Measurements from ENCODE around the gene LDLRAD4.

Gene LDLRAD4

DNA sequence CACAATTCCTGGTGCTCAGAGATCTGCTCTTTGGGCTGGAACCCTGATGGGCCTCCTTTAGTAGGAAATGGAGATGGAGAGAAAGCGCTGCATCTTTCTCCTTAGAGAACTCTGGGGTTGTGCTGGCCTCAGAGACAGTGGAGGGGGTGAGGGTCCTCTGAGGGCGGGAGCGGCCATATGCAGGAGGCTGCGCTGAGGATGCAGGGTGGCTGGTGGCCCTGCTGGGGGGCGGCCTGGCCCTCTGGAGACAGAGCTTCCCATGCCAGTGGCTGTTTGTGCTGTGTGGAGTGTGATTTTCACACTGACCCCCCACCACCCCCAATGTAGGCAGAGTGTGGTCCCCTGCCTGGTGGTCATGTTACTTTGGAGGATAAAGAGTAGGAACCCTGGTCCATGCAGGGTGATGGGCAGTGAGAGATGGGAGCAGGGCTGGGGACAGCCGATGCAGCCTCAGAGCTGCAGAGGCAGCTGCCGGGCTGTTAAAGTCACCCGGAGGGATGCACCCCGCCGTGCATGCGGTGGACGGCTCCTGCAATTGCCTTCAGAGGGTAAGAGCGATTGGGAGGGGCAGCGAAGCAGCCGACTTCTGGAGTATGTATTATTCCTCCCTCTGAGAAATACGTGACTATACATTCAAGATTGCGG is 313.2 kb downstream of the LDLRAD4 start:
- DNase-seq (ENCODE audit: low spot score), result no peak
- TF ChIP-seq, protein P1, sequence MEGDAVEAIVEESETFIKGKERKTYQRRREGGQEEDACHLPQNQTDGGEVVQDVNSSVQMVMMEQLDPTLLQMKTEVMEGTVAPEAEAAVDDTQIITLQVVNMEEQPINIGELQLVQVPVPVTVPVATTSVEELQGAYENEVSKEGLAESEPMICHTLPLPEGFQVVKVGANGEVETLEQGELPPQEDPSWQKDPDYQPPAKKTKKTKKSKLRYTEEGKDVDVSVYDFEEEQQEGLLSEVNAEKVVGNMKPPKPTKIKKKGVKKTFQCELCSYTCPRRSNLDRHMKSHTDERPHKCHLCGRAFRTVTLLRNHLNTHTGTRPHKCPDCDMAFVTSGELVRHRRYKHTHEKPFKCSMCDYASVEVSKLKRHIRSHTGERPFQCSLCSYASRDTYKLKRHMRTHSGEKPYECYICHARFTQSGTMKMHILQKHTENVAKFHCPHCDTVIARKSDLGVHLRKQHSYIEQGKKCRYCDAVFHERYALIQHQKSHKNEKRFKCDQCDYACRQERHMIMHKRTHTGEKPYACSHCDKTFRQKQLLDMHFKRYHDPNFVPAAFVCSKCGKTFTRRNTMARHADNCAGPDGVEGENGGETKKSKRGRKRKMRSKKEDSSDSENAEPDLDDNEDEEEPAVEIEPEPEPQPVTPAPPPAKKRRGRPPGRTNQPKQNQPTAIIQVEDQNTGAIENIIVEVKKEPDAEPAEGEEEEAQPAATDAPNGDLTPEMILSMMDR (IDR thresholded peaks at IDR 0.05; ENCODE audit: extremely low read depth, missing control alignments), result no peak

DNA sequence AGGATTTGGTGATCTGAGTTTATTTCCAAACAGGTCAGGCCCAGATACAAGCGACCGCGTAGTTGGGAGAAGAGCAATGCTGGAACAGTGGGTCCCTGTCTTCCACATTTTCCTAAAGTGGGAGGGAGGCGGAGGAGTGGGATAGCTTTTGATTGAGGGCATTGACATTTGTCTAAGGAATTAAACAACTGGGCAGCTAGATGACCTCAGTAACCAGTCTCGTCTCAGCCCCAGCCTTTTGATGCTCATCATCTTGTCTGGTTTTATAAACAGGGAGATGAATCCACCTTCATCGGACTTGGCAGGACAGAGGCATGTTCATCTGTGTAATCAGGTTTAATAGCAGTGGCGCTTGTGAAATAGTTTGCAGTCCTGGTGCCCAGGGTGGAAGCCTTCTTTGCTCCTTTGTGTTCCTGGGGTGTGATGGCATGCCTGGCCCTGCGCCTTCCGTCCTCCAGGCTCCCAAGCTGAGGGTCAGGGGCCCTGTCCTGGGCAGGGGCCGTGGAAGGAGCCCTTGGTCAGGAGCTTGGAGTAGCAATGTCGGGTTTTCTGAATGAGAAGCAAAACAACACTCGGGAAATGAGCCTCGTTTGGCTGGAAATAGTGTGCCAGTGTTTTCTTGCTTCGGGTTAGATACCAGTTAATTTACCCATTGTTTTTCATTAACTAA is 314.0 kb downstream of the LDLRAD4 start:
- TF ChIP-seq, protein P1 (IDR thresholded peaks at IDR 0.05; ENCODE audit: extremely low read depth, missing control alignments), result no peak
- no peak for DNase-seq (ENCODE audit: low spot score)

DNA sequence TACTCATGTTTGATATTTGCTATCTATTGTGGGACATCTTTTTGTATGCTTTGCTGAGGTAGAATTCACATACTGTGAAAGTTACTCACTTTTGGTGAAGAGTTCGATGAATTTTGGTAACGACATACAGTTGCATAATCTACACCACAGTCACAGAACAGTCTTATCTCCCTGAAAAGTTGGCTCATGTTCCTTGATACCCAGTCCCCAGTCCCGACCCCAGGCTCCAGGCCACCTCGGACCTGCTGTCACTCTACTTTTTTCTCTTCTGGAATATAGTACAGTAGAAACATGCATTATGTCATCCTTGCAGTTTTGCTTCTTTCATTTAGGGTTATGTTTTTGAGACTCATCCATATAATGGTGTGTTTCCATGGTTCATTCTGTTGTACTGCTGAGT is 316.1 kb downstream of the LDLRAD4 start:
- TF ChIP-seq, protein P1 (IDR thresholded peaks at IDR 0.05; ENCODE audit: extremely low read depth, missing control alignments), result no peak

DNA sequence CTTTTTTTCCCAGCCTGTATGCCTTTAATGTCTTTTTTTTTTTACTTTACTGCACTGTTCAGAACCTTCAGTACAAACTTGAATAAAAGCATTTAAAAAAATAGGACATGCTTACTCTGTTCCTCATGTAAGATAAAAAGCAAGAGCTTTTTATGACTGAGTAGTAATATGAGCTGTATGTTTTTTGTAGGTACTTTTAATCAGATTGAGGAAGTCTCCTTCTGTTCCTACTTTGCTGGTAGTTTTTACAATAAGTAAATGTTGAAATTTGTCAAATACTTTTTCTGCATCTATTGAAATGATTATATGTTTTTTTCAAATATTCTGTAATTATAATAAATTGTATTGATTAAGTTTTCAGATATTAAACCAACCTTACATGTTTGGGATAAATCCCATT is 318.0 kb downstream of the LDLRAD4 start:
- TF ChIP-seq, protein P1 (IDR thresholded peaks at IDR 0.05; ENCODE audit: extremely low read depth, missing control alignments), result no peak
- no peak for DNase-seq (ENCODE audit: low spot score)

More for the DNA sequence above, 316.1 kb downstream of the LDLRAD4 start:
- no peak for DNase-seq (ENCODE audit: low spot score)

DNA sequence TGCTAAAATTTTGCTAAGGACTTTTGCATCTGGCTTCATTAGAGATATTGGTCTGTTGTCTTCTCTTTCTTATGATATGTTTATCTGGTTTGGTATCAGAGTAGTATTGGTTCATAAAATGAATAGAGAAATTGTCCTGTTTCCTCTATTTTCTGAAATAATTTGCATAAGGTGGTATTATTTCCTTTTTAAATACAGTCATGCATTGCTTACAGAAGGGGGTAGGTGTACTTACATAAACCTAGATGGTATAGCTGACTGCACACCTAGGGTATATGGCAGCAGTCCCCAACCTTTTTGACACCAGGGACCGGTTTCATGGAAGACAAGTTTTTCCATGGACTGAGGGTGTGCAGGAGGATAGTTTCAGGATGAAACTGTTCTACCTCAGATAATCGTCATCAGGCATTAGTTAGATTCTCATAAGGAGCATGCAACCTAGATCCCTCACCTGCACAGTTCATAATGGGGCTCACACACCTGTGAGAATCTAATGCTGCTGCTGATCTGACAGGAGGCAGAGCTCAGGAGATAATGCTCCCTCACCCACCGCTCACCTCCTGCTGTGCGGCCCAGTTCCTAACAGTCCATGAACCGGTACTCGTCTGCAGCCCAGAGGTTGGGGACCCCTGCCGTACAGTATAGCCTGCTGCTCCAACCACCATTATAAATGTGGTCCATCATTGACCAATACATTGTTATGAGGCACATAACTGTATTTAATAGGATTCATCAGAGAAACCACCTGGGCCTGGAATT is 318.6 kb downstream of the LDLRAD4 start:
- TF ChIP-seq, protein P1 (IDR thresholded peaks at IDR 0.05; ENCODE audit: extremely low read depth, missing control alignments), result no peak
- no peak for DNase-seq (ENCODE audit: low spot score)

DNA sequence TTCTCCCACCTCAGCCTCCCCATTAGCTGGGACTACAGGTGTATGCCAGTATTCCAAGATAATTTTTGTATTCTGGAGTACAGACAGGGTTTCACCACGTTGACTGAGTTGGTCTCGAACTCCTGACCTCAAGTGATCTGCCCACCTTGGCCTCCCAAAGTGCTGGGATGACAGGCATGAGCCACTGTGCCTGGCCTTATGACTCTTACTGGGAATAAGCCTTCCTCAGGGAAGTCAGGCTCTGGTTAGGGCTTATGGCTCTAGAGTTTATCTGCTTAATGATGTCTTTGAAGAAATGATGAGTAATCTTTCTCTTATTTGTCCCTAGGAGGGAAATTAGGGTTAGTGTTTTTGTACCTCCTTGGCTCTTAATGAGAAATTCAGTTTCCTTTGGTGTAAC is 320.1 kb downstream of the LDLRAD4 start:
- TF ChIP-seq, protein P1 (IDR thresholded peaks at IDR 0.05; ENCODE audit: extremely low read depth, missing control alignments), result no peak
- no peak for DNase-seq (ENCODE audit: low spot score)

DNA sequence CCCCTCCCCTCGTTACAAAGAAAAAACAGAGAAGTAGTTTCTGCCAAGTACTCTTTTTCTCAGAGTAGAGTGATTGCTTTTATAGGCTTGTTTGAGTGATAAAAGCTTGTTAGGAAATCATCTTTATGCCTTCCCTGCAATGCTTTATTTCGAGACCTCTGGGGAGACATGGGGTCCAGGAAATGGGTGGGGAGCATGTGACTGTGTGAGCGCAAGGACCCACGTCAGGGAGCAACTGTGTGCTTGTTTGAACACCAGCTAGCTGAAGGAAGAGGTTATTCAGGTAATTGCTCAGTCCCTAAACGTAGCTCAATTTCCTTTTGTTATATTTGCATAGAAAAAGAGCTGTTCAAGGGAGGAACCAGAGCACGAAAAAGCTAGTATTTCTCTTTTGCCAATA is 320.5 kb downstream of the LDLRAD4 start:
- DNase-seq (ENCODE audit: low spot score), result no peak
- TF ChIP-seq, protein P1 (IDR thresholded peaks at IDR 0.05; ENCODE audit: extremely low read depth, missing control alignments), result no peak

All from GM20000 (cell line).